ENCODE data around the gene PC.

Gene PC

DNA sequence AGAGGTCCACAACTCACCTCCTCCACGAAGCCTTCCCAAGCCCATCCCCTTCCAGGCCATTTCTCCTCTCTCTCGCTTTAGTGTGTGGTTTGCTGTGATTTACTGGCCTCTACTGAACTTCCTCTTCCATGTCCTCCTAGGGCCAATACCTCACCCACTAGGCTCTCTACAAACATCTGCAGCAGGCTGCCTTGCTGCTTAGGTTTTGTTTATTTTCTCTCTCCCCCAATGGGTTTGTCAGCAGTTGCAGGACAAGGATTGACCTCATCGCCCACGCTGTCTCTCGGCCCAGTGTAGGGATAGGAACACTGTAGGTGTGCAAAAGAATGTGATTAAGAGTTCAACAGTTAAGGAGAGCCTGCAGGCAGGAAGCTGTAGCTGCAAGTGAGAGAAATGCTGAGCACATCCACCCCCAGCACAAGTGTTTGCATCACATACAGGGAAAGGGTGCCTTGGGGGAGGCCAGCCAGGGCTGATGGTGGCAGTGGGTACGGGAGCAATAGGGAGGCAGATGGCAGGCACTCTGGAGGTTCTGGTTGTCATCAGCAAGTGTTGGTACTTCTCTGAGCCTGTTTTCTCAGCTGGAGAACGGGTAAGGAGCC lies 1.4 kb downstream of the PC start:
- no peak for DNase-seq (ENCODE audit: low read depth)

DNA sequence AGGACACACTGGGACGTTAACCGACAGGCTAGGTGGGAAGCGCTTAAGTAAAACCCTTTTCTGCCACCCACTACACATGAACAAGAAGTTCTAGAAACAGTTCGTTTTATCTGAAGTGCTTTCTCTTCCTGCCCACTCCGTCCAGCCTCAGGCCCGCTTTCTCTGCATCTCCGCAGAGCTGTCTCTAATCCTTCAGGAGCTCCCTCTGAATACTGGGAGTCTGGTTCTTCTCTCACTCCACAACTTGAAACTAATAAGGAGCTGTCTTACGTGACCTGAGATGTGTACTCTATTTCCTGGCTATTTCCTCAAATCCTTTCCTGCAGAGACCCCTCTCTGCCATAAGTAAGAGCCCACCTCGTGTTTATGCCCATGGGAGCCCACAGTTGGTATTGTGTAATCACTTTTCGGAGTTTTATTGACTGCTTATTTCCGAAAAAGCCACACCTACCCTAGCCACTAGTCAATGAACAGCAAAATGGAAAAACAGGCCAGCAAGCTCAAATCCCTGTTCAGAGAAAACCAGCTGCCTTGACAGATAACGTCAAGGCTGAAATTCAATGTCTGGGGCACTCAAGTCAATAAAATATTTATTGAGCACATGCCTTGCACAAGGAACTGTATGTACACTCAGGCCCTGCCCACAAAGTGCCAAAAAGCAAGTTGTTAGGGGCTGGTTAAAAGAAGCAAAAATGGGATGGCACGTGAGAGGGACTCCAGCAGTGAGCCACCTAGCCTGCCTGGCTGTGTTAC lies 4.9 kb downstream of the PC start:
- DNase-seq (ENCODE audit: low read depth), result no peak

DNA sequence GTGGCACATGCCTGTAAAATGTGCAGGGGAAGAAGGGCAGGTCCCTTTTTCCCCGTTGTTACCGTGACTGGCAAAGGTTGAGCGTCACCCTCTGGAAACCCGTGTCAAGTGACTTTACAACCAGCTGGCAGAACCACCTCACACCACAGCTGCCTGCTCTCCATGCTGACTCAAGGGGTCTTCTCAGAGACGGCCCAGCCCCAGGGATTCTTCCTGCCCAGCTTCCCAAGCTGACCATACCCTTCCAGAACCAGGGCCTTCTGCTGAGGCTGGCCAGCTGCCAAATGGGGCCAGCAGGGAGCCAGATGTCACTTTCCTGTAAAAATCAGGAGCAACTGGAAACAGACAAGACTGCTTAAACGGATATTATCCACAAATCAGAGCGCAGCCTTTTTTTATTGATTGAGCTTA lies 6.3 kb downstream of the PC start:
- DNase-seq (ENCODE audit: low read depth), result no peak

DNA sequence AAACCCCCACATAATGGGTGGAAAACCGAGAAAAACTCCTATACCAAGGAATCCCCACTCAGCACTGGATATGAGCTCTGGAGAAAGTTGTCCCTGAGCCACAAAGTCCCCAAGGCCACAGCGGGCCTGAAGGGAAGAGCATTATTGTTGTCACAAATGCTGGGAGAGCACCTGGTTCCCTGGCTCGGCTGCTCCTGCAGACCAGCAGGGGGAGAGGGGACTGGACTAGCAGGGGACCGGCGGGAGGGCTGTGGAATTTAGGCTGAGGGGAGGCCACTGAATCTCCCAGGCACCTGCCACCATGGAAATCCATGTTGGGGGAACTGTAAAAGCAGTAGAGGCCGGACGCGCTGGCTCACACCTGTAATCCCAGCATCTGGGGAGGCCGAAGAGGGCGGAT lies 7.0 kb downstream of the PC start:
- DNase-seq (ENCODE audit: low read depth), result no peak

DNA sequence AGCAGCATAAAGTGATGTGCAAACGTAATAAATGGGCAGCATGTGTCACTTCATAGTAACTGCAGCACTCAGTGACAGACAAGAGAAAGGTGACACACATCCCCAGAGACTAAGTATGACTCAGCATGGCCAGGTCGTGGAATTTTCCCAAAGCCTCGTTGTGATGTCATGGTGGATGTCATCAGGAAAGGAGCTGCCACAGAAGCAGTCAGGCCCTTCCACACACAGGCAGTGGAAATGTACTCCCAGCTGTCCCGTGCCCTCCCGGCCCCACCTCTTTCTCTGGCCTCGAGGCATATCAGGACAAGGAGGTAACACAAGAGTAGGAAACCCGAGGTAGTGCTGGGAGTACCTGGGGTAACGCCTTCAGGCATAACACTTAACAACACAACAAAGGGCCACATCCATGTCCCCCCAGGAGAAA lies 8.1 kb downstream of the PC start:
- DNase-seq (ENCODE audit: low read depth), result peak; percentile 23

DNA sequence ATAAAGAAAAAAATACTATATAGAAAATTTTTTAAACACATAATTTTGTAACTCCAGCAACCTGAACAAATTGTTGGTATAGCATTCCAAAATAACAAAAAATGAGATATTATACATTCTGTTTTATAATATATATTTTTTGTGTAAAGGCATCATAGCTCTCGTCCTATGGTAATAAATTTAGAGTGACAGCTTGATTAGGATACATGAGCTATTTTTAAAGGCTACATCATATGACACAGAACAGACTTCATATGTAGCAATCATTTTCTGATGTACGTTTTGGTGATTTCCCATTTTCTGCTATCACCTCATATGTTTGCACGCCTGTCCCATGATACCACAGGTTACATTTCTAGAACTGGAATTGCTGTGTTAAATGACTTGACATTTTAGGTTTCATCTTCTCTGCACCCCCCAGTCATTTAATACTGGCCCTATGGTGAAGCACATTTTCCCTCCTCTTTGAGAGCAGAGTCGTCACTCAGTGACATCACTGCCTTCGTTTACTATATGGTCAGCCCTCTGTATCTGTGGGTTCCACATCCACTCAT lies 19.5 kb downstream of the PC start:
- DNase-seq (ENCODE audit: low read depth), result no peak

DNA sequence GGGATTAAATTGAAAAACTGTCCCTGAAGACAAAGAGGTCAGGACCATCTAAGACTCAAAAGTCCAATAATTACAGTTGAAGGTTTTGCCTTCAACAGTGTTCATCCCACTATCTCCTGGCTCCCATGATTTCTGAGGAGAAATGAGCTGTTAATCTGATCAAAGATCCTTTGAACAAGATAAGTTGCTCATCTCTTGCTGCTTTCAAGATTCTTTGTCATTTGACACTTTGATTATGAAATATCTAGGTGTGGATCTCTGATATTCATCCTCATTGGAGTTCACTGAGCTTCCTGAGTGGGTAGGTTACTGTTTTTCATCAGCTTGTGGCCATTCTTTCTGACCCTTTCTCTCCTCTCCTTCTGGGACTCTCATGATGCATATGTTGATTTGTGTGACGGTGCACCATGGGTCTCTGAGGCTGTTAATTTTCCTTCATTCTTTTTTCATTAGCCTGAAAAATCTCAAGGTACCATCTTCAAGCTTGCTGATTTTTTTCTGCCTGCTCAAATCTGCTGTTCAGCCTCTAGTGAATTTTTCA lies 20.9 kb downstream of the PC start:
- DNase-seq (ENCODE audit: low read depth), result no peak

DNA sequence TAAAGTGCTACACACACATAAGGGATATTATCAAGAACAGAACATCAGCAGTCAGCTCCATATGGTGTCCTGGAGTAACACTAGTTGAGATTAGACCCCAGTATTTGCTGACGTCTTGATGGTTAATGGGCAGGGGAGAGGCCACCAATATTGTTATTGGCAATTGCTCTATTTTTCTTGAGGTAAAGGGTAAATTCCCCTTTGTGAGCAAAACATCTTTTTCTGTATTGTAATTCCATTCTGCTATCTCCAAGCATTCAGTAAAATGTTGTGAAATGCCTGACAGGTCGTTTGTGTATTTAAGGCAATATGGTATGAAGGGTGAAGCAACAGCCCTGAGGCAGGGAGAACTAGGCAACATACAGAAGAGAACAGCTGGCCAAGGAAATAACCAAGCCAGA lies 21.9 kb downstream of the PC start:
- DNase-seq (ENCODE audit: low read depth), result no peak

DNA sequence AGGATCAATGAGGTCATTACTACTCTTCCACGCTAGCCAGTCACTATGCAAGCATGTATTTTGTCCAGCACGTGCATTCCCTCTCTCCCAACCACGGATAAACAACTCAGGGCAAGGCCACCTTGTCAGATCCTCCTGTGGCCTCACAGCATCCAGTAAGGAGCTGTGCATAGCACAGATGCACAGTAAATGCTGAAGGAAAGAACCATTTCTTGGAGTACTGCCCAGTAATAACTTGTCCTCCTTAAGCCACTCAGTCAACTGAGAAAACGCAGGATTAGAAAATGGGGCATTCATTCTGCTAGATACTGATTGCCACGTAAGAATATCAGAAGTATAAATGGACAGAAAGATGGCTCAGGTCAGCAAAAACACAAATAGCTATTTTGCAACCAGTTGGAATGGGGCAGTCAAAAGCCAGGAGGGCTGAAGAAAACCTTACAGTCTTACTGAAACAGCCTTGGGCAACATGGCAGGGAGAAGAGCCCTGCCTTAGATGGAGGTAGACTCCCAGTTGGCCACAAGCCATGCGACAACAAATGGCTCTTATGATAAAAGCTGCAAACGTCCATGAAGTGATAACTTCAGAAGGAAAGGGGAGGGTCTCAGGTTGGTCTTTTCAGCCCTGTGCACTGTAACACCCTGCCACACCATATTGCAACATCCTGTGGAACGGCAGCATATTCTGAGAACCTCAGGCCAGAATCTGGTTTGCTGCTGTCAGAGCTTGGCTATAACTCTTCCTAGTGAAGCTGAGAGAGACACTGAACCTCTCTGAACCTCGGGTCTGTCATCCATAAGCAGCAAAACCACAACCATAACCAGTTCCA lies 23.0 kb downstream of the PC start:
- no peak for DNase-seq (ENCODE audit: low read depth)

DNA sequence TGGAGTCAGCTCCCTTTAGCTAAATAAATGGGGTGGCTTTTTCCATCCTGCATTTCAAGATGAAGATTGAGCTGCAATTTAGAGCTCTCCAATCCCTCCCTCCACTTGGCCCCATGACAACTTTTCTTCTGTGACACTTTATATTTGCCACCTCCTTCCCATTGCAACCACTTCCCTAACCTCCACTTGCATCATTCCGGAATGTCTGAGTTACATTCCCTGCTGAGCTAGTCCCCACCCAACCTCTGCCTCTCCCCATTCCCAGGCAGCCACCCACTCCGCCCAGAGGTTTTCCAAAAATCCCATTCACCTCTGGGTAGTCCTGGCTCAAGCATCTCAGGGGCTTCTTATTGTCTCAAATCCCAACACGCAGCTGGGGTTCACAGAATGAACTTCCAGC lies 24.7 kb downstream of the PC start:
- no peak for DNase-seq (ENCODE audit: low read depth)

DNA sequence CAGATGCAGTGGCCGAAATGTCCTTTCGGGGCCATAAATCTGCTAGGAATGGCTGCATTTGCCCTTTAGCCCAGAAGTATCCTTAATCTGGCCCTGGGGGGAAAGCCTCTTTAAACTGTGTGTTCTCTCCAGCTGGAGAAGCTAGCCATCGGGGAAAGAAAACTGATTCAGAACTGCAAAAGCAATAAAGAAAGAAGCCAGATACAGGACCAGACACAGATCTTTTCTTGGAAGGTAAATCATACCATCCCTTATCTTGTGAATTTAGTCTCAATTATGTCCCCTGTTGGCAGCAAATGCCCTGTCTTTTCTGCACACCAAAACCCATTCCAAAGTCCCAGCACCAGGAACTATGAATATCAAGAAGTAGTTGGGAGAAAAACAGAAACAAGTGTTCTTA lies 25.6 kb downstream of the PC start:
- no peak for DNase-seq (ENCODE audit: low read depth)

DNA sequence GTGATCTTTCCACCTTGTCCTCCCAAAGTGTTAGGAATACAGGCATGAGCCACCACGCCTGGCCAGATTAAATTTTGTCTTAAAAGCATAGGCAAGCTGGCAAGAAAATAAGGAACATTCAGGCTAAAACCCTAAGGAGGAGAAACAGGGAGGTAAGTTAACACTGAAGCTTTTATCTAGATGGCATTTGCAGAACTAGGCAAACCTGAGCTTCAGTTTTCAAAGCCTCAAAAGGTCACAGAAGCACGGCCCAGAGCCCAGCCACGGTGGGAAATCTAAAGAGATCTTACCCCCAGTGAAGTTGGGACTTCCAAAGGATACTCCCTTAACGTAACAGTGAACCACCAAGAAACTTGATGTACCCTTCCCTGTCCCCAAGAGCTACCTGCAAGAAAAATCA lies 28.4 kb downstream of the PC start:
- no peak for DNase-seq (ENCODE audit: low read depth)

DNA sequence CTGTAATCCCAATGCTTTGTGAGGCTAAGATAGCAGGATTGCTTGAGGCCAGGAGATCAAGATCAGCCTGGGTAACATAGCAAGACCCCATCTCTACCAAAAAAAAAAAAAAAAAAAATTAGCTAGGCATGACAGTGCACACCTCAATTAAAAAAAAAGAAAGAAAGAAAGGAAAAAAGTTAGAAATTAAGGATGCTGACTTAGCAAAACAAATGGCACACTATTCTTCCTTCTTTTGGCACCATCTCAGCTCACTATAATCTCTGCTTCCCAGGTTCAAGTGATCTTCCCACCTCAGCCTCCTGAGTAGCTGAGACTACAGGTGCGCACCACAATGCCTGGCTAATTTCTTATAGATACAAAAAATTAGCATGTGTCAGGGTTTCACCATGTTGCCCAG lies 33.9 kb downstream of the PC start:
- no peak for DNase-seq (ENCODE audit: low read depth)

DNA sequence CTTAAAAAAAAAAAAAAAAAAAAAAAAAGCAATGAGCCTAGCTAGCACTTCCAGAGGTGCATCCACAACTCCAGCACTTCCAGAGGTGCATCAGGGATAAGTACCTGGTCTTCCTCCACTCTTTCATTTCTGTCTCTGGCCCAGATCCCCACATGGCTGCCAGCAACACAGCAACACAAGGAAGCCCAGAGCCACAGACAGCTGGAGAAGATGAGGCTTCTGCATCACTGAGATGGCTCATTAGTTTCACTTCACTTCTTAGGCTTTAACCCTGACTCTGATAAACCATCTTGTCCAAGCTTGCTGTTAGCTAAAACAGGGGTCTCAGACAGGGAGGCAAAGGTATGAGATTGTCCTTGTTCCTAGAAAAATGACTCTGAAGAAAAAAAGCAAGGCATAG lies 35.6 kb downstream of the PC start:
- DNase-seq (ENCODE audit: low read depth), result no peak

DNA sequence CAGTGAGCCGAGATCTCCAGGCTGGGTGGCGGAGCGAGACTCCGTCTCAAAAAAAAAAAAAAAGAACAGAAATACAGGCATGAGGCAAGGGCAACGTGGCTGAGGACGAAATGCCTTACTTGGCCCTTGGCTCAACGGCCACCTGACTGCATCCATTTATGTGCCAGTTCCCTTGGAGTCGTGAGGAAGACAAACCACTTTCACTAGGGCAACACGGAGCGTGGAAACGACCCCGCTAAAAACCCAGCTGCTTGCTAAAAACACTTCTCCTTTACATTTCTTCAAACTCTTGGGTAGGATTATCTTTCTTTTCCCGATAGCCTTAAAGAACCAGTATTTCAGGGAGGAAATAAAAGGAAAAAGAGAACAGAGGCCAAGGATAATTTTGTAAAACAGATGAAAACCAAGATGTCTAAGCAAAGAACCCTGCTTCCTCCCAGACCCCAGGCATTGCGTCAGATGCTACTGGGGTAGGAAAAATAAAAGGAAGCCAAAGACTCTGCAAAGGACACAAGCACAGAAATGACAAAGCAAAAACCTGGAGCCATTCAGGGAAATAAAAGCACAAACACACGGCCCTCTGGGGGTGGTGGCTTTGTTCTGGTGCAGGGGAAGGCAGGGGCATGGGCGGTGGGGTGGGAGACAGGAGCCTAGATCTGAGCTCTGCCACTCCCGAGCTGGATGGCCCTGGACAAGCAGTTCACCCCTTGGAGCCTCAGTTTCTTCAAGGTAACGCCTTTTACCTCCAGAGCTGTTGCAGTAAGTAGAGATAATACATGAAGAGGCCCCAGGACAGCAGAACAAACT lies 37.0 kb downstream of the PC start:
- no peak for DNase-seq (ENCODE audit: low read depth)

DNA sequence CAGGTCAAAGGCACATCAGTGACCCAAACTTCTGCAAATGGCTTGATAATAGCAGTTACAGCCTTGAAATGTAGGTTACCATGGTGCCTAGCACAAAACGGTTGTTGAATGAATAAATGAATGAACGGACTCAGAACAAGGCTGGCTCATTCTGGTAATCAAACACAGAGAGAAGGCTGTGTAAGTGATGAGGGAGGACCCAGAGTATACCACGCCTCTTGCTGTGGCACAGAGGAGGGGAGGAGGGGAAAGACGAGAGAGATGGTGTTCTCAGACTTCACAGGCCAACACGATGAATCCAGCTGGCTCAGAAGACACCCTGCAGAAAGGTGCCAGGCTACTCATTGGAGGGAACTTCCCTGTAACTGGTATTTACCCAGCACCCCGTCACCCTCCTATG lies 38.3 kb downstream of the PC start:
- no peak for DNase-seq (ENCODE audit: low read depth)

DNA sequence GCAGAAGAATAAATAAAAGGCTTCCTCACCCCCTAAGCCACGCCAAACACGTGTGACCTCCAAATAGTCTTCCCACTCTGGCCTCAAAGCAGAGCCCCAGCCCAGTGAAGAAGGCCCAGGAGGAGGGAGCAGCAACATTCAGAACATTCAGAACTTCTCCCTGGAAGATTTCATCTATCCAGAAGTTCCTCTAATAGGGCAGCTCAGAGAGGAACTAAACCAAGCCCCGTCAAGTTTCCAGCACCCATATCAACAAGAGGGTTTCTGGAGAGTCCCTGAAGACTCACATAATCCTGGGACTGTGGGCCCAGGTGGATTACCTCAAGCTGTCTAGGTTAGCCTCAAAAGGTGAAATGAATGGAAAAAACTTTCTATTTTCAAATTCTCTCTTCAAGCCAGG lies 39.4 kb downstream of the PC start:
- no peak for DNase-seq (ENCODE audit: low read depth)

DNA sequence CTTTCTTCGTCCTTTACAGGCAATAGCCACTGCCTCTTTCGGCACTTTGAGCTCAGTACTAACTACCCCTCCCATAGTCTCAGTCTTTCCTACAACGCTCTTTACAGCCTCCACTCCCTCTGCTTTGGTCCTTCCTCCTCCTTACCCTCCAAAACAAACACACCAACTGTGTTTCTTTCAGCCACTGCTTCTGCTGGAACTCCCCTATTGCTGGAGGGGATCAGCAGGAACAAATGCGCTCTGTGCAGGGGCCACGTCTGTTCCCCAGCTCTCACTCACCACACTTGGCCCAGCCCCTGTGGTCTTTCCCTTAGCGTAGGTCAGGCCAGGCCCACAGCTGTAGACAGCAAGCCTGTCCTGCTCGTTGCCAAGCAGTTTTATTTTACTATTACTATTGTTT lies 42.3 kb downstream of the PC start:
- no peak for DNase-seq (ENCODE audit: low read depth)

DNA sequence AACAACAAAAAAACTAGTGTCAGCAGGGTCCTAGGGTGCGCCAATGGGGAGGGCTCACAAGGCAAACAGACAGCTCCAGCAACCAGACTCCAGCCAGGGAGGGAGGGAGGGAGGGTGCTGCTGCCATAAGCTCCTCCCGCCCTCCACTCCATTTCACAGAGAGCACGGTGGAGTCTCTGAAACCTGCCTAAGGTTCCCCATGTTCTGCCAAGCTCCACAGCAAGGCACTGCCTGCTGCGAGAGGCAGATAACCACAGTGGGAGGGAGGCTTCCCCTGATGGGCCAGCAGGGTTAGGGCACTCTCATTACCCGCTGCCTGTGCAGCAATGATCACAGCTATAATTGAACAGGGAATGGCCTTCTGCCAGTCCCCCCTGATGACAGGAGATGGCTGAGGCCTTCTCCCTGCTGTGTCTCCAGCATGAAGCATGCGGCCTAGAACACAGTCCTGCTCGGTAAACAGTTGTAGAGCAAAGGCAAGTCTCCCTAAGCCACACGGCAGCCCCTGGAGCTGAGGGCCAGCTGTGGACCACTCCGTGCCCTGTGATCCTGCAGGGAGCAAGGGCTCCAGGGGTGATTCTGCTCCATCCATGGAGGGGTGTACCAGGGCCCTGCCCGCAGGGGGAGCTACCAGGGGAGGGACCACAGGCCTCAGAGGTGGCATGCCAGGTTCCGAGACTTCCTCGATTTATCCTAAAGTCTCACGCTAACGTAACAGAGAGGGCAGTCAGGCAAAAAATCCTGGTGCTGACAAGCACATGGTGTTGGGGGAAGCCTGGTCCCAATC lies 42.9 kb downstream of the PC start:
- DNase-seq (ENCODE audit: low read depth), result no peak

DNA sequence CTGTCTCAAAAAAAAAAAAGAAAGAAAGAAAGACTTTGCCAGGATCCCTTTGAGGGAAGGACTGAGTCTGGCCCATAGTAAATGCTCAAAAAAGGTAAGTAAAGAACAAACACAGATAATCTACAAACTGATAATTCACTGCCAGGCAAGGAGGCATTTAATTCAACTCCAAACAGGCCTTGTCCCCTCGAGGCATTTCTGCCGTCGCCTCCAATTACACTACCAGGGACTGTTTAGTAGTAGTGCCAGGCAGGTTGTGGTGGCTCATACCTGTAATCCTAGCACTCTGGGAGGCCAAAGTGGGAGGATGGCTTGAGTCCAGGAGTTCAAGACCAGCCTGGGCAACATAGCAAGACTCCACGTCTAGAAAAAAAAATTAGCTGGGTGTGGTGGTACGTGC lies 43.7 kb downstream of the PC start:
- DNase-seq (ENCODE audit: low read depth), result no peak

DNA sequence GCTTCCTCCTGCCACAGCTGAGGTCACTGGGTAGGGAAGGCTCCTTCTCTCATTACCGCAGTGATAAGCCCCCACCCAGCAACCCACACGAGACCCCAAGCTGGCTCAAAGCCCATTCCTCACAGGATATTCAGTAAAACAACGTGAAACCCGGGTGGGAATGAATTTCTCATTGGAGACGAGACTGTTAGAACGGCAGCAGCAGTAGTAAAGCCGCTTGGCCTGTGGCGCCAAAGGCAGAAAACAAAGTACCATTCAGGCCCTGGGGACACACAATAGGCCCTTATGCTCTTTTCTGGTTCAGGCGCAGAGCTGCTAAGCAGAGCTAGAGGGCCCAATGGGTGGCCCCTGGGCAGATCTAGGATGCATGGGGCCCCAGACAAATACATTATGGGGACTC lies 45.3 kb downstream of the PC start:
- no peak for DNase-seq (ENCODE audit: low read depth)
